H1 (cell line): Measurements from ENCODE around the gene PIWIL1. TPM values are rescaled to one million over a fixed set of nuclear protein-coding genes. Genes with fewer than 3 reads are reported as not detected.

Source experiments
- CTCF ChIA-PET: fragments of 300-600 bp; sonication (Branson Sonifier 250); formaldehyde crosslinking; loops from one replicate; lab custom pipeline; 2021; ENCODE audit not compliant: partially characterized antibody; lab: Charles Lee
- POLR2A ChIA-PET: fragments of 300-600 bp; sonication (Branson Sonifier 250); formaldehyde crosslinking; loops from one replicate; lab custom pipeline; 2021; ENCODE audit warnings: inconsistent platforms; ENCODE audit not compliant: partially characterized antibody; lab: Charles Lee
- DNase-seq, 2 experiments: peaks; one replicate each; pipeline versions ENCODE4 v3.0.0 to v3.0.0-alpha.2; 2010 to 2022; ENCODE audit warnings: low spot score in 2 of 2, low read depth in 1 of 2, mixed read lengths in 1 of 2
- FAIRE-seq: peaks from 2 replicates; lab custom pipeline; 2011; peaks lifted over from hg19 to GRCh38; lab: Jason Lieb, UNC
- H2AFZ ChIP-seq: 2 replicates; pipeline ENCODE4 v1.8.1; 2012; ENCODE audit warnings: low read length, inconsistent platforms
- H2AK5ac ChIP-seq: 2 replicates; pipeline ENCODE4 v1.6.1; 2013; ENCODE audit warnings: low read depth, low read length
- H2BK120ac ChIP-seq: replicated peaks from 2 replicates; pipeline ENCODE3; 2013; ENCODE audit warnings: low read depth, low read length, inconsistent platforms
- H2BK12ac ChIP-seq: 2 replicates; pipeline ENCODE4 v1.6.1; 2013; ENCODE audit warnings: low read depth, low read length
- H2BK15ac ChIP-seq: 2 replicates; pipeline ENCODE4 v1.6.1; 2013; ENCODE audit warnings: low read length
- H2BK20ac ChIP-seq: 2 replicates; pipeline ENCODE4 v1.6.1; 2013; ENCODE audit warnings: low read length
- H2BK5ac ChIP-seq: 2 replicates; pipeline ENCODE4 v1.6.1; 2013; ENCODE audit warnings: low read depth, low read length
- H3K14ac ChIP-seq: 2 replicates; pipeline ENCODE4 v1.6.1; 2013; ENCODE audit warnings: inconsistent platforms; ENCODE audit not compliant: insufficient read length
- H3K18ac ChIP-seq: 2 replicates; pipeline ENCODE4 v1.6.1; 2013; ENCODE audit warnings: low read length; ENCODE audit errors: extremely low read depth
- H3K23ac ChIP-seq: 2 replicates; pipeline ENCODE4 v1.6.1; 2013; ENCODE audit warnings: inconsistent platforms; ENCODE audit not compliant: insufficient read length
- H3K23me2 ChIP-seq: 2 replicates; pipeline ENCODE4 v1.6.1; 2013; ENCODE audit warnings: low read depth, low read length
- H3K27ac ChIP-seq: 2 replicates; pipeline ENCODE4 v1.6.1; 2011; ENCODE audit warnings: low read depth, low read length, inconsistent platforms
- H3K27me3 ChIP-seq, 4 experiments: replicated peaks in 1 of 4; 1 replicate in 1 of 4; 2 replicates in 3 of 4; pipeline versions ENCODE4 v1.6.1 to v1.8.1; 2011 to 2013; ENCODE audit warnings: low read length in 3 of 4, mild to moderate bottlenecking in 3 of 4, inconsistent platforms in 2 of 4, mixed read lengths in 2 of 4, moderate library complexity in 1 of 4; ENCODE audit not compliant: control insufficient read depth in 3 of 4, insufficient read depth in 3 of 4; ENCODE audit errors: extremely low read depth in 1 of 4
- H3K36me3 ChIP-seq, 4 experiments: 2 replicates each; pipeline versions ENCODE4 v1.6.1 to v1.8.1; 2011 to 2013; ENCODE audit warnings: mild to moderate bottlenecking in 4 of 4, low read length in 3 of 4, moderate library complexity in 2 of 4, control low read depth in 1 of 4, inconsistent platforms in 1 of 4; ENCODE audit not compliant: insufficient read depth in 4 of 4, control insufficient read depth in 2 of 4
- H3K4ac ChIP-seq: replicated peaks from 2 replicates; pipeline ENCODE3; 2013; ENCODE audit warnings: low read length, low read depth, mixed read lengths, inconsistent platforms; ENCODE audit not compliant: insufficient read length
- H3K4me1 ChIP-seq, 4 experiments: replicated peaks in 1 of 4; 1 replicate in 1 of 4; 2 replicates in 3 of 4; pipeline versions ENCODE4 v1.6.1 to v1.8.1; 2011 to 2013; ENCODE audit warnings: low read length in 3 of 4, inconsistent platforms in 2 of 4, mixed read lengths in 1 of 4; ENCODE audit not compliant: insufficient read depth in 4 of 4, control insufficient read depth in 3 of 4
- H3K4me2 ChIP-seq, 2 experiments: 2 replicates each; pipeline versions ENCODE4 v1.6.1 to v1.8.1; 2011 to 2013; ENCODE audit warnings: low read depth in 2 of 2, low read length in 2 of 2, control low read depth in 1 of 2, inconsistent platforms in 1 of 2, mild to moderate bottlenecking in 1 of 2; ENCODE audit not compliant: insufficient read depth in 1 of 2
- H3K4me3 ChIP-seq, 4 experiments: fragments of 200-600, 300-600 bp in 1 of 4; sonication (generic), shearing (Covaris generic), sonication (Bioruptor Twin) in 1 of 4; 2 replicates each; pipeline versions ENCODE4 v1.5.1 to v1.8.1; 2011 to 2016; ENCODE audit warnings: low read length in 4 of 4, low read depth in 3 of 4, control low read depth in 2 of 4, inconsistent platforms in 2 of 4, mild to moderate bottlenecking in 2 of 4, mixed read lengths in 1 of 4, moderate library complexity in 1 of 4; ENCODE audit not compliant: insufficient read depth in 2 of 4; ENCODE audit errors: extremely low read depth in 1 of 4
- H3K56ac ChIP-seq: replicated peaks from 2 replicates; pipeline ENCODE3; 2013; ENCODE audit warnings: low read depth, mild to moderate bottlenecking, mixed read lengths, low read length, inconsistent platforms; ENCODE audit not compliant: insufficient read length
- H3K79me1 ChIP-seq: 2 replicates; pipeline ENCODE4 v1.6.1; 2013; ENCODE audit warnings: low read depth, low read length, control low read depth
- H3K79me2 ChIP-seq, 2 experiments: 2 replicates each; pipeline versions ENCODE4 v1.6.1 to v1.8.1; 2012 to 2013; ENCODE audit warnings: low read length in 2 of 2, mild to moderate bottlenecking in 2 of 2, inconsistent platforms in 1 of 2; ENCODE audit not compliant: insufficient read depth in 2 of 2, control insufficient read depth in 1 of 2
- H3K9ac ChIP-seq, 4 experiments: replicated peaks in 1 of 4; 1 replicate in 1 of 4; 2 replicates in 3 of 4; pipeline versions ENCODE4 v1.6.1 to v1.8.1; 2011 to 2013; ENCODE audit warnings: low read depth in 3 of 4, low read length in 3 of 4, control low read depth in 2 of 4, mild to moderate bottlenecking in 2 of 4, moderate library complexity in 2 of 4, inconsistent platforms in 1 of 4; ENCODE audit errors: extremely low read depth in 1 of 4
- H3K9me3 ChIP-seq, 2 experiments: 2 replicates each; pipeline versions ENCODE4 v1.6.1 to v1.8.1; 2012 to 2013; ENCODE audit warnings: mild to moderate bottlenecking in 2 of 2, moderate library complexity in 2 of 2, control low read depth in 1 of 2, inconsistent platforms in 1 of 2, low read depth in 1 of 2, low read length in 1 of 2, mixed read lengths in 1 of 2; ENCODE audit not compliant: insufficient read depth in 2 of 2
- H4K20me1 ChIP-seq, 2 experiments: replicated peaks in 1 of 2; 2 replicates each; pipeline versions ENCODE3 to v1.8.1; 2011 to 2013; ENCODE audit warnings: inconsistent platforms in 2 of 2, low read length in 2 of 2, mild to moderate bottlenecking in 1 of 2; ENCODE audit not compliant: insufficient read depth in 2 of 2, control insufficient read depth in 1 of 2
- H4K5ac ChIP-seq: 2 replicates; pipeline ENCODE4 v1.6.1; 2013; ENCODE audit warnings: low read length, low read depth, mixed read lengths, inconsistent platforms; ENCODE audit not compliant: insufficient read length
- H4K8ac ChIP-seq: 2 replicates; pipeline ENCODE4 v1.8.0; 2013; ENCODE audit warnings: mild to moderate bottlenecking, moderate library complexity, low read length, inconsistent platforms; ENCODE audit not compliant: insufficient read depth; ENCODE audit errors: extremely low read depth
- H4K91ac ChIP-seq: replicated peaks from 2 replicates; pipeline ENCODE3; 2013; ENCODE audit warnings: low read length, mixed read lengths, inconsistent platforms; ENCODE audit not compliant: insufficient read length
- CREB1 ChIP-seq: IDR thresholded peaks from 2 replicates; pipeline ENCODE4 v1.6.1; 2012; ENCODE audit warnings: inconsistent platforms
- SRF ChIP-seq: IDR thresholded peaks from 2 replicates; pipeline ENCODE4 v1.6.1; 2011; ENCODE audit warnings: mild to moderate bottlenecking, low read depth, low read length, moderate library complexity
- WGBS, 2 experiments: shearing (Covaris generic) in 1 of 2; methylation state at CpG; one replicate each; pipeline versions ENCODE4 v1.1.6 to v1.1.7; 2013 to 2015; ENCODE audit warnings: low lambda C conversion rate in 2 of 2, mixed read lengths in 2 of 2, inconsistent platforms in 1 of 2, low coverage in 1 of 2, missing lambda C conversion rate in 1 of 2; ENCODE audit not compliant: insufficient replicate concordance in 2 of 2, insufficient coverage in 1 of 2, insufficient read length in 1 of 2; ENCODE audit errors: extremely low coverage in 1 of 2, missing lambda C conversion rate in 1 of 2; 5-methylcytosine and 5-hydroxymethylcytosine counted together
- polyA plus RNA-seq, 7 experiments: library from polyadenylated mRNA; depleted of rRNA in 3 of 7; stranded (reverse) in 5 of 7; unstranded in 2 of 7; fragments of >200 nt in 5 of 7; fragments of 200-250 nt in 2 of 7; gene quantifications; 1 replicate in 5 of 7; 2 replicates in 1 of 7; 4 replicates in 1 of 7; pipeline versions ENCODE4 v1.2.1 to v1.2.3, GENCODE V29; 2011 to 2013; ENCODE audit warnings: missing spikeins in 2 of 7, mixed read lengths in 2 of 7
- total RNA-seq: library from RNA; stranded (reverse); fragmentation: NEBNext Ultra II Directional; extraction: Animal tissue kit (Norgen Biotek cat#: 25700); gene quantifications from 2 replicates; pipeline ENCODE4 v1.2.1, GENCODE V29; 2021

Gene PIWIL1
- total and polyA plus RNA-seq, 2 of the 8 experiments (the other 6 are each of a cell fraction or from before 2014, with no cell fraction given) = not detected

- CTCF ChIA-PET = interaction anchor here (1.1 to 1.2 kb wide), 2 partner anchors 14 to 338 kb away, joined by 3 read pairs; no protein-coding TSS in a partner anchor
- H4K8ac ChIP-seq = no peak overlapping the region
- no peak overlapping the region for H2BK120ac ChIP-seq
- H3K56ac ChIP-seq = no peak overlapping the region
- no peak for DNase-seq
- H2BK15ac ChIP-seq = no peak overlapping the region
- TF ChIP-seq SRF = no peak
- TF ChIP-seq CREB1 = no peak
- WGBS, 2 experiments = 82% methylated on average over 7 of the region's 7 CpGs; no CpG with 5 or more reads in 1 of the 2 experiments
- H3K14ac ChIP-seq = no peak overlapping the region
- H3K27ac ChIP-seq = no peak overlapping the region
- H3K36me3 ChIP-seq = no peaks in the 10 kb centered on the region
- H3K23me2 ChIP-seq = no peaks in the 10 kb centered on the region
- no peak overlapping the region for H2BK20ac ChIP-seq
- H4K5ac ChIP-seq = no peak overlapping the region
- POLR2A ChIA-PET = no interaction called here
- FAIRE-seq = no peak
- no peaks in the 10 kb centered on the region for H3K79me1 ChIP-seq
- no peak overlapping the region for H3K4me2 ChIP-seq
- no peak overlapping the region for H4K91ac ChIP-seq
- no peak overlapping the region for H2BK12ac ChIP-seq
- no peak overlapping the region for H3K18ac ChIP-seq
- H2AFZ ChIP-seq = no peak overlapping the region
- H3K4me3 ChIP-seq = no peak overlapping the region
- H2BK5ac ChIP-seq = no peak overlapping the region
- H3K9me3 ChIP-seq = no peaks in the 10 kb centered on the region
- H3K23ac ChIP-seq = no peak overlapping the region
- no peak overlapping the region for H3K4ac ChIP-seq
- H3K4me1 ChIP-seq = no peaks in the 10 kb centered on the region
- H4K20me1 ChIP-seq = no peaks in the 10 kb centered on the region
- no peak overlapping the region for H3K9ac ChIP-seq
- H3K27me3 ChIP-seq = no peaks in the 10 kb centered on the region
- H2AK5ac ChIP-seq = no peak overlapping the region
- H3K79me2 ChIP-seq = no peaks in the 10 kb centered on the region
These were observed 76.7 kb downstream of the PIWIL1 start for GRCh38 chr12:130414381-130414780.
